Liver (tissue), 9 donors: ENCODE data around the gene SORD. TPM values are rescaled to one million over a fixed set of nuclear protein-coding genes. Genes with fewer than 3 reads are reported as not detected.

Experiments
- DNase-seq: peaks from one replicate; pipeline ENCODE4 v3.0.0-alpha.2; 2017; ENCODE audit warnings: low spot score
- H3K27ac ChIP-seq, 2 donors: one replicate each; pipeline ENCODE4 v1.7.0; 2013; ENCODE audit warnings: inconsistent platforms in 2 of 2, low read length in 2 of 2, control low read depth in 1 of 2, low read depth in 1 of 2, mild to moderate bottlenecking in 1 of 2
- H3K27me3 ChIP-seq, 4 donors: one replicate each; pipeline versions ENCODE4 v1.6.1 to v1.7.0; 2013; ENCODE audit warnings: low read length in 3 of 4, inconsistent platforms in 1 of 4, mild to moderate bottlenecking in 1 of 4, moderate library complexity in 1 of 4; ENCODE audit not compliant: control insufficient read depth in 4 of 4, insufficient read depth in 4 of 4
- H3K36me3 ChIP-seq, 4 donors: one replicate each; pipeline versions ENCODE4 v1.6.1 to v1.7.0; 2013; ENCODE audit warnings: low read length in 3 of 4, mild to moderate bottlenecking in 3 of 4, low read depth in 1 of 4, moderate library complexity in 1 of 4; ENCODE audit not compliant: control insufficient read depth in 4 of 4, insufficient read depth in 3 of 4
- H3K4me1 ChIP-seq, 4 donors: one replicate each; pipeline versions ENCODE4 v1.6.1 to v1.7.0; 2013; ENCODE audit warnings: low read length in 3 of 4, mild to moderate bottlenecking in 3 of 4, moderate library complexity in 1 of 4; ENCODE audit not compliant: control insufficient read depth in 4 of 4, insufficient read depth in 4 of 4
- H3K4me3 ChIP-seq, 3 donors: one replicate each; pipeline versions ENCODE4 v1.6.1 to v1.7.0; 2013; ENCODE audit warnings: low read length in 3 of 3, control low read depth in 1 of 3, low read depth in 1 of 3, mild to moderate bottlenecking in 1 of 3
- H3K9ac ChIP-seq, 2 donors: one replicate each; pipeline ENCODE4 v1.7.0; 2013; ENCODE audit warnings: low read length in 2 of 2, mild to moderate bottlenecking in 2 of 2, moderate library complexity in 2 of 2, control low read depth in 1 of 2, low read depth in 1 of 2
- H3K9me3 ChIP-seq, 4 donors: one replicate each; pipeline versions ENCODE4 v1.6.1 to v1.7.0; 2013; ENCODE audit warnings: low read length in 3 of 4; ENCODE audit not compliant: control insufficient read depth in 4 of 4
- EGR1 ChIP-seq, 2 donors: IDR thresholded peaks; 2 replicates each; pipeline ENCODE4 v1.6.1; 2016 to 2018; ENCODE audit warnings: antibody characterized with exemption in 2 of 2, low read depth in 2 of 2
- FOXA2 ChIP-seq: IDR thresholded peaks from 2 replicates; pipeline ENCODE4 v1.6.1; 2016; ENCODE audit warnings: antibody characterized with exemption
- GABPA ChIP-seq, 2 donors: IDR thresholded peaks in 1 of 2; conservative IDR thresholded peaks in 1 of 2; 2 replicates each; pipeline ENCODE4 v1.6.1; 2016; ENCODE audit warnings: antibody characterized with exemption in 2 of 2, mild to moderate bottlenecking in 1 of 2, moderate library complexity in 1 of 2
- HNF4A ChIP-seq, 2 donors: conservative IDR thresholded peaks; 2 replicates each; pipeline ENCODE4 v1.6.1; 2016; ENCODE audit warnings: antibody characterized with exemption in 2 of 2, mild to moderate bottlenecking in 2 of 2
- HNF4G ChIP-seq: IDR thresholded peaks from 2 replicates; pipeline ENCODE4 v1.6.1; 2016; ENCODE audit warnings: antibody characterized with exemption
- JUND ChIP-seq, 2 donors: IDR thresholded peaks; 2 replicates each; pipeline ENCODE4 v1.6.1; 2016; ENCODE audit warnings: antibody characterized with exemption in 2 of 2
- NR2F2 ChIP-seq: IDR thresholded peaks from 2 replicates; pipeline ENCODE4 v1.6.1; 2016; ENCODE audit warnings: antibody characterized with exemption
- RXRA ChIP-seq, 2 donors: IDR thresholded peaks; 2 replicates each; pipeline ENCODE4 v1.6.1; 2017 to 2018; ENCODE audit warnings: antibody characterized with exemption in 2 of 2, mild to moderate bottlenecking in 1 of 2
- SP1 ChIP-seq: IDR thresholded peaks from 2 replicates; pipeline ENCODE4 v1.6.1; 2018; ENCODE audit warnings: antibody characterized with exemption, mild to moderate bottlenecking
- TAF1 ChIP-seq: conservative IDR thresholded peaks from 2 replicates; pipeline ENCODE4 v1.6.1; 2016; ENCODE audit warnings: antibody characterized with exemption, mild to moderate bottlenecking
- YY1 ChIP-seq: IDR thresholded peaks from 2 replicates; pipeline ENCODE4 v1.6.1; 2016; ENCODE audit warnings: antibody characterized with exemption, mild to moderate bottlenecking
- WGBS: extraction: QIAGEN DNeasy Blood & Tissue Kit; methylation state at CpG from one replicate; pipeline ENCODE4 v1.1.7; 2013; 5-methylcytosine and 5-hydroxymethylcytosine counted together
- polyA plus RNA-seq, 2 donors: library from polyadenylated mRNA; stranded (reverse) in 1 of 2; unstranded in 1 of 2; fragments of 200-250 nt in 1 of 2; fragments of >200 nt in 1 of 2; fragmentation: Nextera tagmentation in 1 of 2; extraction: Ambion mirVana in 1 of 2; gene quantifications; one replicate each; pipeline versions ENCODE4 v1.2.1 to v1.2.3, GENCODE V29; 2013 to 2015
- total RNA-seq, 2 donors: library from RNA; depleted of rRNA; stranded (reverse); fragments of >200 nt; gene quantifications; one replicate each; pipeline ENCODE4 v1.2.3, GENCODE V29; 2014
- TF ChIP-seq, protein P1 (sequence below): fragments of 150-350 bp; IDR thresholded peaks from 2 replicates; pipeline ENCODE4 v1.5.1; 2017; ENCODE audit warnings: improper control_type of control experiment, low read depth, low read length; ENCODE audit not compliant: missing input control
- TF ChIP-seq, protein P2 (sequence below): IDR thresholded peaks from 2 replicates; pipeline ENCODE4 v1.6.1; 2016; ENCODE audit warnings: antibody characterized with exemption
- donor health status: healthy.
- donor health status: healthy.
- donor health status: healthy.
- donor health status: healthy.
- donor health status: healthy.

Gene SORD
- total and polyA plus RNA-seq, 4 donors, result 75.5 to 169 (median 167) TPM

DNA sequence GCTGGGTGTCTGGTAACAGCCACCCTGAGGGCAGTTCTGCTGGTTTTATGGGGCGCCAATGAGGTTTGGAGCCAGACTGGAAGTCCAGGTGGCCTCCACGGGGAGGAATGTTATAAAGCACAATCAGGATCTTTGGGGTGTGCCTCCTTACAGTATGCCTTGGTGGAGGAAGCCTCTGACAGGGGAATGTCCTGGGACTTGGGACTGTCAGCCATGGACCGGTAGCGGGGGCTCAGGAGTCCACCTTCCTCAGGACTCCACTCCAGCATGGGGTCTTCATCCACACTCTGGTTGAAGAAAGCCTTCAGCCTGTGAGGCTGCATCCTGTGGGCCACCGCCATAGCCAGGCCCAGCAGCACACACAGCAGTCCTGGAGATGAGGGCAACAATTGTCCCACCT, 96.0 kb downstream of the SORD start:
- DNase-seq, result no peak
- H3K27me3 ChIP-seq, result peaks cover 0 to 5% (median 2%) of the 10 kb centered on the region in 4 donors
- 88% methylated on average over 5 of the region's 5 CpGs for whole genome bisulfite sequencing

DNA sequence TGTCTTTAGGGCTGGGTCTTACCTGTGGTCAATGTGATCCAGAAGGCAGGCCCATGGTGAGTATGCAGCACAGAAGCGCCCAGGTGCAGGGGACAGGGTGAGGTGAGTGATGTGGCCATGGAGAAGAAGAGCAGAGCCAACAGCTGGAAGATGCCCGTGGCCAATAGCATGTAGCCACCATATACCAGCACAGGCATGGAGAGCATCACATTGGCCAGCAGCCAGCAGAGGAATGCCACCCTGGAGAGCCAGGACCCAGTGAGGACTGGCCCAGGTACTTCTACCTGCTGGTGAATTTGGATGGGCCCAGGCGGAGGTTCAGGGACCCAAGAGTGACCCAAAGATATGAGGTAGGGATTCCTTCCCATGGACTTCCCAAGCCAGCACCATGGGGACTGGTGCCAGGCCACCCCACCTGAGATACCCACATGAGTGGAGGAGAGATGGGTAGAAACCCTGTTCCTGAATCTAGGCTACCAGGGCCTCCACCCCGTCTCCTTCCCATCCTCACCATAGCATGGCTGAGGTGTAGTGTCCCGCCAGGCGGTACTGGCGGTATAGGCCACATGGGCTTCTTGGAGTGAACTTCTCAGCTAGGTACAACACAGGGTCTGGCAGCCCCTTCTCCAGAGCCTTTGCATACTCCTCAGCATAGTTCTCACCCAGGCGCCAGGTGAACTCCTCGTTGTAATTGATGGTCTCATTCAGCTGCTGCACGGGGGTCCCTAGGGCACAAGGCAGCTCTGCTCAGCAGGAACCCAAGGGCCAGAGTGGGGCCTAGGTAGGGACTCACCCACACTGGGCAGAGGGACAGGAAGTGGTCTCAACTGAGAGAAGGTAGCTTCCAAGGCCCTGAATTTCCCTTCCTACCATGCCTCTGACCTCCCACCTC, 97.3 kb downstream of the SORD start:
- Histone ChIP-seq H3K9ac (no peak overlapping the region), H3K27ac (no peak overlapping the region), H3K4me1 (peaks cover 4 to 18% (median 10%) of the 10 kb centered on the region in 4 donors), H3K4me3 (no peak overlapping the region), H3K36me3 (no peaks in the 10 kb centered on the region), H3K27me3 (peaks cover 0 to 4% (median 2%) of the 10 kb centered on the region in 4 donors), H3K9me3 (no peaks in the 10 kb centered on the region)
- DNase-seq, result no peak
- 96% methylated on average over 10 of the region's 10 CpGs for WGBS
- TF ChIP-seq JUND (IDR thresholded peaks at IDR 0.05), result no peak
- no peak for TF ChIP-seq SP1
- no peak for TF ChIP-seq GABPA (IDR thresholded peaks at IDR 0.05 in 1 of 2, conservative IDR thresholded peaks at IDR 0.05 in 1 of 2)
- no peak for TF ChIP-seq TAF1
- TF ChIP-seq, protein P1, sequence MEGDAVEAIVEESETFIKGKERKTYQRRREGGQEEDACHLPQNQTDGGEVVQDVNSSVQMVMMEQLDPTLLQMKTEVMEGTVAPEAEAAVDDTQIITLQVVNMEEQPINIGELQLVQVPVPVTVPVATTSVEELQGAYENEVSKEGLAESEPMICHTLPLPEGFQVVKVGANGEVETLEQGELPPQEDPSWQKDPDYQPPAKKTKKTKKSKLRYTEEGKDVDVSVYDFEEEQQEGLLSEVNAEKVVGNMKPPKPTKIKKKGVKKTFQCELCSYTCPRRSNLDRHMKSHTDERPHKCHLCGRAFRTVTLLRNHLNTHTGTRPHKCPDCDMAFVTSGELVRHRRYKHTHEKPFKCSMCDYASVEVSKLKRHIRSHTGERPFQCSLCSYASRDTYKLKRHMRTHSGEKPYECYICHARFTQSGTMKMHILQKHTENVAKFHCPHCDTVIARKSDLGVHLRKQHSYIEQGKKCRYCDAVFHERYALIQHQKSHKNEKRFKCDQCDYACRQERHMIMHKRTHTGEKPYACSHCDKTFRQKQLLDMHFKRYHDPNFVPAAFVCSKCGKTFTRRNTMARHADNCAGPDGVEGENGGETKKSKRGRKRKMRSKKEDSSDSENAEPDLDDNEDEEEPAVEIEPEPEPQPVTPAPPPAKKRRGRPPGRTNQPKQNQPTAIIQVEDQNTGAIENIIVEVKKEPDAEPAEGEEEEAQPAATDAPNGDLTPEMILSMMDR, result no peak
- TF ChIP-seq FOXA2, result no peak

More for the DNA sequence above, 96.0 kb downstream of the SORD start:
- H3K9ac ChIP-seq, result no peak overlapping the region
- no peak overlapping the region for H3K4me3 ChIP-seq
- H3K4me1 ChIP-seq, result peaks cover 7 to 25% (median 16%) of the 10 kb centered on the region in 4 donors
- no peaks in the 10 kb centered on the region for H3K36me3 ChIP-seq
- no peak overlapping the region for H3K27ac ChIP-seq
- H3K9me3 ChIP-seq, result no peaks in the 10 kb centered on the region
- TF ChIP-seq, protein P2, sequence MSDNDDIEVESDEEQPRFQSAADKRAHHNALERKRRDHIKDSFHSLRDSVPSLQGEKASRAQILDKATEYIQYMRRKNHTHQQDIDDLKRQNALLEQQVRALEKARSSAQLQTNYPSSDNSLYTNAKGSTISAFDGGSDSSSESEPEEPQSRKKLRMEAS, result no peak
- TF ChIP-seq TAF1 (no peak), FOXA2 (no peak), YY1 (no peak), HNF4A (conservative IDR thresholded peaks at IDR 0.05) (no peak), HNF4G (no peak), RXRA (IDR thresholded peaks at IDR 0.05) (no peak), JUND (IDR thresholded peaks at IDR 0.05) (no peak)

DNA sequence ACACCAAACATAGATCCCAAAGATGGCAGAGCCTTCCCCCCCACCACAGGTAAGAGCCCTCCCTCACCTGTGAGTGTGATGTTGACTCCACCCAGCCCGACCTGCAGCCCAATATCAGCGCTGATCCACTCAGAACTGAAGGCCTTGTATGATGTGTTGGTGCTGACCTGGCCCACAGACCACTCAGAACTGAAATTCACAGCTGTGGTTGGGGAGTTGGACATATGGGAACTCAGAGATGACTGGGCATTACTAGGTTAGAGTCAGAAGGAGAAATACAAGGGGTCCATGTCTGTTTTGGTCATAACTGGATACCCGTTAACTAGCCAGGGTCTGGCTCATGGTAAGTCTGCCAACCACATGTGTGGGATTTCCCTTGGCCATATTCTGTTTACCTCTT, 98.0 kb downstream of the SORD start:
- no peak for DNase-seq
- Histone ChIP-seq H3K9ac (no peak overlapping the region), H3K27me3 (peaks cover 0 to 4% (median 0%) of the 10 kb centered on the region in 4 donors), H3K27ac (no peak overlapping the region), H3K4me1 (peaks cover 4 to 18% (median 10%) of the 10 kb centered on the region in 4 donors), H3K9me3 (no peaks in the 10 kb centered on the region), H3K36me3 (no peaks in the 10 kb centered on the region), H3K4me3 (no peak overlapping the region)
- WGBS, result 92% methylated on average over 3 of the region's 3 CpGs
- TF ChIP-seq FOXA2, result no peak
- no peak for TF ChIP-seq EGR1 (IDR thresholded peaks at IDR 0.05; ENCODE audit: low read depth in 2 of 2)
- no peak for TF ChIP-seq SP1
- no peak for TF ChIP-seq GABPA (IDR thresholded peaks at IDR 0.05 in 1 of 2, conservative IDR thresholded peaks at IDR 0.05 in 1 of 2)
- TF ChIP-seq NR2F2, result no peak
- no peak for TF ChIP-seq JUND (IDR thresholded peaks at IDR 0.05)
